Astrocyte (in vitro differentiated cells and primary cell): ENCODE results near the gene LRRD1.

Source experiments
- EZH2 ChIP-seq: IDR thresholded peaks from 2 replicates; pipeline ENCODE4 v1.6.1; 2012; ENCODE audit warnings: mild to moderate bottlenecking, low read length, inconsistent platforms; ENCODE audit not compliant: insufficient read depth
- TF ChIP-seq, protein P1 (sequence below): IDR thresholded peaks from 2 replicates; pipeline ENCODE4 v1.5.1; 2011; ENCODE audit warnings: low read depth, mild to moderate bottlenecking, inconsistent platforms, low read length, moderate library complexity; ENCODE audit not compliant: insufficient read depth

DNA sequence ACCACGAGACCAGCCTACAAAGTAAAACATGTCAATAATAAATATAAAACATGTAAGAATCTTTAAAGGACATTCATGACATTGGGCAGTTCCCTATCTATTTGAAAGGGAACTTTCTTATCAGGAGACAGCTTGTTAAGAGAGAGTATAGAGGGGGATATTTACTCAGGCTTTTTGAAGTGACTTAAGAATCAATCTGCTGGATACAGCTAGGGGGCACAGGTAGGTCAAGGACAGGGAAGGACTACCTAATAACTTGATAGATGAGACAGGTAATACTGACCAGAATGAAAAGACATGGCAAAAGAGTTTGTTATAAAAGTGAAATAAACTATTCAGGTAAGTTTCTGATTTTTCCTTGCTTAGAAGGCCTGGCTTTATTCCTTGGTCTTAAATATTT, 21.8 kb upstream of the LRRD1 start:
- TF ChIP-seq EZH2, result no peak
- TF ChIP-seq, protein P1, sequence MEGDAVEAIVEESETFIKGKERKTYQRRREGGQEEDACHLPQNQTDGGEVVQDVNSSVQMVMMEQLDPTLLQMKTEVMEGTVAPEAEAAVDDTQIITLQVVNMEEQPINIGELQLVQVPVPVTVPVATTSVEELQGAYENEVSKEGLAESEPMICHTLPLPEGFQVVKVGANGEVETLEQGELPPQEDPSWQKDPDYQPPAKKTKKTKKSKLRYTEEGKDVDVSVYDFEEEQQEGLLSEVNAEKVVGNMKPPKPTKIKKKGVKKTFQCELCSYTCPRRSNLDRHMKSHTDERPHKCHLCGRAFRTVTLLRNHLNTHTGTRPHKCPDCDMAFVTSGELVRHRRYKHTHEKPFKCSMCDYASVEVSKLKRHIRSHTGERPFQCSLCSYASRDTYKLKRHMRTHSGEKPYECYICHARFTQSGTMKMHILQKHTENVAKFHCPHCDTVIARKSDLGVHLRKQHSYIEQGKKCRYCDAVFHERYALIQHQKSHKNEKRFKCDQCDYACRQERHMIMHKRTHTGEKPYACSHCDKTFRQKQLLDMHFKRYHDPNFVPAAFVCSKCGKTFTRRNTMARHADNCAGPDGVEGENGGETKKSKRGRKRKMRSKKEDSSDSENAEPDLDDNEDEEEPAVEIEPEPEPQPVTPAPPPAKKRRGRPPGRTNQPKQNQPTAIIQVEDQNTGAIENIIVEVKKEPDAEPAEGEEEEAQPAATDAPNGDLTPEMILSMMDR, result no peak
